Left ventricle myocardium inferior (tissue), 1 donor: Measurements from ENCODE around the gene CD302. TPM values are rescaled to one million over a fixed set of nuclear protein-coding genes. Genes with fewer than 3 reads are reported as not detected.
"Not testable (repeated sequence)": the region's sequence is repeated elsewhere in the genome, so short reads cannot be mapped to it uniquely, and the experiment has no call there.

Source experiments
- DNase-seq: peaks from one replicate; pipeline ENCODE4 v3.0.0-alpha.2; 2020
- H3K27ac ChIP-seq: fragments of 200-600 bp; replicated peaks from 2 replicates; pipeline ENCODE4 v1.8.0; 2021
- H3K27me3 ChIP-seq: fragments of 200-600 bp; 2 replicates; pipeline ENCODE4 v1.8.0; 2021; ENCODE audit warnings: low read depth
- H3K36me3 ChIP-seq: fragments of 200-600 bp; 2 replicates; pipeline ENCODE4 v1.8.0; 2021
- H3K4me1 ChIP-seq: fragments of 200-600 bp; 2 replicates; pipeline ENCODE4 v1.8.0; 2021
- H3K4me3 ChIP-seq: fragments of 200-600 bp; 2 replicates; pipeline ENCODE4 v1.8.0; 2021; ENCODE audit warnings: mild to moderate bottlenecking, moderate library complexity
- H3K9me3 ChIP-seq: fragments of 200-600 bp; replicated peaks from 2 replicates; pipeline ENCODE4 v1.8.0; 2021
- CTCF ChIP-seq: fragments of 200-600 bp; IDR thresholded peaks from 2 replicates; pipeline ENCODE4 v1.8.0; 2021; ENCODE audit warnings: antibody characterized with exemption, mild to moderate bottlenecking, borderline replicate concordance
- intact Hi-C: fragments of 100-400 bp; cut with micrococcal nuclease; formaldehyde crosslinking; loops from one replicate; pipeline ENCODE4 v1.11.0; 2022
- total RNA-seq: library from RNA; stranded (reverse); fragmentation: NEBNext Ultra II Directional; extraction: Animal tissue kit (Norgen Biotek cat#: 25700); gene quantifications from one replicate; pipeline ENCODE4 v1.2.1, GENCODE V29; 2021
- donor health status: DM: no; HTN: yes; CAD: no; lungs with severe emphysema.

The CD302 gene
- total RNA-seq, 1 donor from 2014 or later = 17.2 TPM

GRCh38 chr2:159728629-159729028, 69.4 kb downstream of the CD302 start:
- Histone ChIP-seq H3K27me3 (no peaks in the 10 kb centered on the region), H3K4me1 (peaks cover 47% of the 10 kb centered on the region), H3K4me3 (no peak overlapping the region), H3K9me3 (peaks cover 7% of the 10 kb centered on the region), H3K36me3 (peaks cover 54% of the 10 kb centered on the region), H3K27ac (no peak overlapping the region)
- no peak for TF ChIP-seq CTCF
- intact Hi-C loops = no loop called here
- no peak for DNase-seq

- H3K4me3 ChIP-seq = no peak overlapping the region
- peak overlapping the region; percentile 50 for H3K27ac ChIP-seq
- no peaks in the 10 kb centered on the region for H3K27me3 ChIP-seq
- intact Hi-C loops = no loop called here
- H3K9me3 ChIP-seq = peaks cover 7% of the 10 kb centered on the region
- DNase-seq = no peak
- peaks cover 77% of the 10 kb centered on the region for H3K4me1 ChIP-seq
- TF ChIP-seq CTCF = no peak
- H3K36me3 ChIP-seq = peaks cover 25% of the 10 kb centered on the region
Measured at GRCh38 chr2:159725713-159726112, 72.3 kb downstream of the CD302 start.

DNA sequence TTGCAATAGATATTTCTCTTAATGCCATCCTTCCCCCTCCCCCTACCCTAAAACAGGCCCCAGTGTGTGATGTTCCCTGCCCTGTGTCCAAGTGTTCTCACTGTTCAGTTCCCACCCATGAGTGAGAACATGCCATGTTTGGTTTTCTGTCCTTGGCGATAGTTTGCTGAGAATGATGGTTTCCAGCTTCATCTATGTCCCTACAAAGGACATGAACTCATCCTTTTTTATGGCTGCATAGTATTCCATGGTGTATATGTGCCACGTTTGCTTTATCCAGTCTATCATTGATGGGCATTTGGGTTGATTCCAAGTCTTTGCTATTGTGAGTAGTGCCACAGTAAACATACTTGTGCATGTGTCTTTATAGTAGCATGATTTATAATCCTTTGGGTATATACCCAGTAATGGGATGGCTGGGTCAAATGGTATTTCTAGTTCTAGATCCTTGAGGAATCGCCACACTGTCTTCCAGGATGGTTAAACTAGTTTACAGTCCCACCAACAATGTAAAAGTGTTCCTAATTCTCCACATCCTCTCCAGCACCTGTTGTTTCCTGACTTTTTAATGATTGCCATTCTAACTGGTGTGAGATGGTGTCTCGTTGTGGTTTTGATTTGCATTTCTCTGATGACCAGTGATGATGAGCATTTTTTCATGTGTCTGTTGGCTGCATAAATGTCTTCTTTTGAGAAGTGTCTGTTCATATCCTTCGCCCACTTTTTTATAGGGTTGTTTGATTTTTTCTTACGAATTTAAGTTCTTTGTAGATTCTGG, 73.0 kb downstream of the CD302 start:
- peak overlapping the region; percentile 50 for H3K27ac ChIP-seq
- DNase-seq, H3K9me3 ChIP-seq, intact Hi-C loops, H3K27me3 ChIP-seq, H3K4me3 ChIP-seq: not testable (repeated sequence)
- H3K4me1 ChIP-seq = peaks cover 82% of the 10 kb centered on the region
- H3K36me3 ChIP-seq = peaks cover 20% of the 10 kb centered on the region

DNA sequence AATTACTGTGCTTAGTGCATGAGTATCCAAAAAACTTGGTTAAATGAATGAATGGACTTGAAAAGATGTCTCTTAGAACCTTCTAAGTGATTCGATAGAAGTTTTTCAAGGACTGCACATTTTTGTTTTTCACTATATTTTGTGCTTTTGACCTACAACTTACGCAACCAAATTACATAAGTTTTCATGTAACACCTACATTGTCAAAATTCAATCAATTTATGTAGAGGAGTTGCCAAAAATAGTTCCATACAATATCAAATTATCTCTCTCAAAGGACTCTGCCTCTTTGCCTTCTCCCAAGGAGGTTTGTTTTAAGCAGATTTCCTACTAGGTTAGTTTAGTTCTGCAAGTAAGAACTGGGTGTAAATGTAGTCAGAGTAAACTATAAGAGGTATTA, 75.4 kb downstream of the CD302 start:
- peaks cover 91% of the 10 kb centered on the region for H3K4me1 ChIP-seq
- H3K9me3 ChIP-seq = peaks cover 7% of the 10 kb centered on the region
- H3K27me3 ChIP-seq = no peaks in the 10 kb centered on the region
- DNase-seq = no peak
- intact Hi-C loops = no loop called here
- H3K4me3 ChIP-seq = no peak overlapping the region
- peak overlapping the region; percentile 2 for H3K27ac ChIP-seq
- TF ChIP-seq CTCF = no peak
- peaks cover 23% of the 10 kb centered on the region for H3K36me3 ChIP-seq

GRCh38 chr2:159720676-159721075, 77.3 kb downstream of the CD302 start:
- no peak for DNase-seq
- Histone ChIP-seq H3K9me3 (peaks cover 7% of the 10 kb centered on the region), H3K4me1 (peaks cover 94% of the 10 kb centered on the region), H3K27me3 (no peaks in the 10 kb centered on the region), H3K4me3 (no peak overlapping the region), H3K36me3 (peaks cover 41% of the 10 kb centered on the region), H3K27ac (no peak overlapping the region)
- no peak for TF ChIP-seq CTCF
- intact Hi-C loops = no loop called here

Other genes starting within 250 kb of the CD302 start
- gene BAZ2B, start 181.7 kb downstream of the CD302 start, total RNA-seq = 32.4 TPM
- gene MARCHF7, start 85.7 kb downstream of the CD302 start, total RNA-seq = 75.1 TPM
- gene LY75, start 106.5 kb upstream of the CD302 start, total RNA-seq = 0.63 TPM